G401 (cell line): ENCODE data around the gene CDK17. TPM values are rescaled to one million over a fixed set of nuclear protein-coding genes. Genes with fewer than 3 reads are reported as not detected.
"Not testable (repeated sequence)": the region's sequence is repeated elsewhere in the genome, so short reads cannot be mapped to it uniquely, and the experiment has no call there.

Experiments used
- DNase-seq: peaks from one replicate; pipeline ENCODE4 v3.0.0-alpha.2; 2015; ENCODE audit warnings: low spot score
- in situ Hi-C: cut with HindIII; loops from 2 replicates; pipeline ENCODE4 v1.10.0; 2016; ENCODE audit warnings: low sequenced_read_pairs, mixed read lengths
- total RNA-seq: library from RNA; depleted of rRNA; stranded (reverse); fragments of >200 nt; shearing (Covaris generic); gene quantifications from 2 replicates; pipeline ENCODE4 v1.2.3, GENCODE V29; 2014

The CDK17 gene
- total RNA-seq, 1 experiment from 2014 or later, result 13.9 TPM

GRCh38 chr12:96420277-96420835 is 20.1 kb upstream of the CDK17 start:
- in situ Hi-C loops, result no loop called here
- DNase-seq, result no peak

GRCh38 chr12:96419576-96420276 is 19.5 kb upstream of the CDK17 start:
- in situ Hi-C loops, result no loop called here
- DNase-seq, result no peak

- DNase-seq, in situ Hi-C loops: not testable (repeated sequence)
Observed at GRCh38 chr12:96417688-96418087, 17.4 kb upstream of the CDK17 start.

GRCh38 chr12:96416033-96416799 is 16.0 kb upstream of the CDK17 start:
- no peak for DNase-seq
- in situ Hi-C loops, result no loop called here

GRCh38 chr12:96414637-96415036 is 14.4 kb upstream of the CDK17 start:
- DNase-seq, result no peak
- in situ Hi-C loops, result no loop called here

DNA sequence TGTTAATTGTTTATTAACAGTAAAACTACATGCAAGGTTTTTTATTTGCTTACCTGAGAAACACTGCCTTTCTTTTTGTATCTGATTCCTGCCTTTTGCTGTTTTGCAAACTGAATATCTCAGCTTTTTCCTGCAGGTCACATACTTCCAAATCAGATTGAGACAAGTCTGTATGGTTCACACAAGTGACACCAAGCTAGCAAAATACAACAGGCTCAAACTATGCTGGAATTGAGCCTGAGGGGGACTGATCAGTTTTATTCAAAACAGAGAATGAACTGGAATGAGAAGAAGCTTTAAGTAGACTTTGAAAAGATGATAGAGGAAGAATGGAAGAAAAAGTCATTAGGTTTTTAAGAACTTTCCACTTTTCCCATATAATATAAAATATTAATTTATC is 12.2 kb upstream of the CDK17 start:
- DNase-seq, result no peak
- in situ Hi-C loops, result no loop called here

GRCh38 chr12:96409731-96410130 is 9.5 kb upstream of the CDK17 start:
- in situ Hi-C loops, result no loop called here
- DNase-seq, result no peak

DNA sequence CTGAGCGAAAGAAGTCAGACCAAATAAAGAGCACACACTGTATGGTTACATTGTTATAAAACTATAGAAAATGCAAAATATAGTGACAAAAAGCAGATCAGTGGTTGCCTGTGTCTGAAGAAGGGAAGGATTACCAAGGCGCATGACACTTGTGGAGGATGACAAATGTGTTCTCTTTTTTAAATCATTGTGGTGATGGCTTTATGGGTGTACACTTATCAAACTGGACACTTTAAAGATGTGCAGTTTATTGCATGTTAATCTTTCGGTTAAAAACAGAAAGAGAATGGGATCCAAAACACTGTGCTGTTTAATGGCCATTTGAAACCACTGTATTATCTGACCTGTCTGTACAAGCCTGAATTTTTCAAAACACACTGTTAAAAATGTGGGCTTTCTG is 8.8 kb upstream of the CDK17 start:
- in situ Hi-C loops, result no loop called here
- DNase-seq, result no peak

GRCh38 chr12:96407429-96408097 is 7.3 kb upstream of the CDK17 start:
- in situ Hi-C loops, DNase-seq: not testable (repeated sequence)

- in situ Hi-C loops, result no loop called here
Observed at GRCh38 chr12:96404696-96405095, 4.5 kb upstream of the CDK17 start.

DNA sequence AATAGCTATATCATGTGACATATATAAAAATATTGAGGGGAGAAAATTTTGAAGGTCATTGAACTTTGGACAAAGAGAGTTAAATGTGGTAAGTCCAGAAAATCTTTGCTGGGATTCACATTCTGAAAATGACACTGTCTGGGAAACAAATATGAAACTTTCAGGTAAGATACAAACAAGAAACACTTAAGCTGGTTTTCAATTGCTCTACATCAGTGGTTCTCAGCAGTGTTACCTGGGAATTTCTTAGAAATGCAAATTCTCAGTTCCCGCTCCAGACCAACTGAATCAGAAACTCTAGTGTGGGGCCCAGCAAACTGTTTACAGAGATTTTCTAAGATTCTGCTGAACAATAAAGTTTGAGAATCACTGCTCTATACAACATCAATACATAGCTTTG is 3.6 kb upstream of the CDK17 start:
- in situ Hi-C loops, result no loop called here
- no peak for DNase-seq

More at GRCh38 chr12:96404696-96405095, 4.5 kb upstream of the CDK17 start:
- DNase-seq, result no peak

GRCh38 chr12:96402522-96402921 is 2.3 kb upstream of the CDK17 start:
- DNase-seq, in situ Hi-C loops: not testable (repeated sequence)

GRCh38 chr12:96402061-96402460 is 1.8 kb upstream of the CDK17 start:
- DNase-seq, result no peak
- in situ Hi-C loops, result no loop called here

DNA sequence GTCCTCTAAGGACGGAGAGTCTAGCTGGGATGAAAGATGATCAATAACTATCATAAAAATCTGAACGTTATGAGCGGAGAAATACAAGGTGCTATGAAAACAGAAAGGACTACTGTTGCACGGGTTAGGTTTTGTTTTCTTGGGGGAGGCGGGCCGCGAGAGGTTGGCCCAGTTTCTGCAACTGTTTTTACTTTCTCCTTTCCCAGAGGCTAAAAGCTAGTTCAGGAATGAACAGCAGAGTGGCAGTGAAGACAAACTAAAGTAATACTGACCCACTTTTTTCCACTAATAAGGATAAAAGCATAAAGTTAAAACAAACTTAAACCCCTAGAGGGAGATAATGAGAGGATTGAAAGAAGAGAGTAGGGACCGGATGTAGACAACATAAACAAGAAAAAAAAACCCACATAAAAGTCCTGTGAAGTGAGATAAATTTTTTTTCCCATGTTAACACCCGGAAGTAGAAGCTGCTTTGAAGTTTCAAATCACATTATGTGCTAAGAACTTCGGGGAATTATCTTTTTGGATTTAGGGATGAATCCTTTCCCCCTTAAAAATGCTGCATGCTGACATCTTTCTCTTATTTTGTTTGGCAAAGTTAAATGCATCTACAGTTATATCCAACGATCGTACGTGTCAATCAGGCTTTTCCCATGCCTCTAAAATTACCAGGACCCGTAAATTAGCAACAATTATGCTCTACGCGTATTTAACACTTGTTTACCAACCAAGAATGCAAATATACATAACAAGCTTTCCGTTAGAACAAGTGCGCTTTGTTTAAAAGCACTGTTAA is 1.0 kb upstream of the CDK17 start:
- peak; percentile 34 for DNase-seq
- in situ Hi-C loops, result no loop called here

GRCh38 chr12:96400631-96401075 is 414 bp upstream of the CDK17 start:
- DNase-seq, result peak; percentile 50
- in situ Hi-C loops, result no loop called here

DNA sequence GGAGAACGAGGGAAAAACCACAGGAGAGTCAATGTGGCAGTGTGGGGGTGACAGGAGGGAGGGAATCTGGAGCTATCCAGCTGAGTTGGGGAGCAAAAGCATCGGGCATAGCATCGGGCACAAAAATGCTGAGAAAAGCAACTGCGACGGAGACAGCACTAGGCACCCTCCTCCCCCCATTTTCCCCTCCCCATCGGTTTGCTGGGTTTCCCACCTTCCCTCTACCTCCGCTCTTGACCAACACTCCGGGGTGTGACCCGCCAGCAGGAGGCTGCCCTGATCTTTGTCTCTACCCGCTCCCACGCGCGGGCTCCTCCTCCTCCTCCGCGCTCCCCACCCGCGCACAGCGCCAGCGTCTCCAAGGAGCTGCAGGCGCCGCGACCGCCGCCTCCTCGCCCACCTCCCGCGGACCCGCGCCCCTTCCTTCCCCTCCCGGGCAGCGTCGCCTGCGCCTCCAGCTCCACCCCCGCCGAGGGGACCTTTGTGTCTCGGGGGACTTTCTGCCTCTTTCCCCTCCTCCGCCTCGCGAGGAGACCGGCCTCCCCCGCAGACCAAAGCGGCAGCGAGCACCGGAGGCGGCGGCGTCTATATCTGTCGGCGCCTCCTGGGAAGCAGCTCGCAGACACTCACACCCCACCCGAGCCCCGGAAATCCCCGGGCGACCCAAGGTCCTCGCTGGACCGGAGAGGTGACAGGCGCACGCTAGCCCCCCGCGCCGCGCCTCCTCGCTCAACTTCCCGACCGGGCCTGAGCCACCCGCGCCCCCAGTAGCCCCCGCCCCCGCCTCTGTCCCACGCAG is 920 bp downstream of the CDK17 start:
- no peak for DNase-seq
- in situ Hi-C loops, result no loop called here

DNA sequence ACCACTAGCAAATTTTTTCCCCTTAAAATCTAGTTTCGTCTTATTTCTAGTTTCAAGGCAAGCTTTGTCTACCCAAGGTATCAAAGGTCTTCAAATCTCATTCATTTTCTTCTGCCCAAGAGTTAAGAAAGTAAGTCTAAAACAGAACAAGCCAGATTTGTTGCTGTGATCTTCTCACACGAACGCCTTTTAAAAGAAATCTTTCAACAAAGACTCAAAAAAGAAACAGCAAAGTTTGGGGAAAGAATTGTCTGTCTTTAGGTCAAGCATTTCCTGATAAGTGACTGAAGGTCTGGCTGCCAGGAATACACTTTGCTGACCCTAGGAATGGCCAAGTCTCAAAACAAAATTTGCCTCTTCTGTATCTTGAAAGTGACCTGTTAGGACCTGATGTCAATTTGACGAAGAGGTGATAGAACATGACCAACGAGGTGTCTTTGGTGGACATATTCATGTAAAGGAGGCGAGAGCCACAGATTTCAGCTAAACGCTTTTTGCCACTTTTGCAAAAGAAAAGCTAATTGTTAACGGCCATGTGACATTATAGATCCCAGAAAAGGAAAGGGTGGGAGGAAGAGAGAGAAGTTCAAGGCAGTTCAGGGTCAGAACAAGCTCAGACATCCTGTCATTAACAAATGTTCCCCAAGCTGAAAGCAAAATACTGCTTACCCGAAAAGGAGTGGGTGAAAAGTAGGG is 1.7 kb downstream of the CDK17 start:
- in situ Hi-C loops, result no loop called here
- DNase-seq, result peak; percentile 57
